Activated gamma-delta T cell treated with Interleukin-2 at 50 U/mL for 16 hours (primary cell): ENCODE measurements around the gene DISC1.

Experiments used
- DNase-seq: peaks from one replicate; pipeline ENCODE4 v3.0.0-alpha.2; 2020

The DISC1 gene

GRCh38 chr1:231674575-231674974 lies 48.0 kb downstream of the DISC1 start:
- DNase-seq: no peak

GRCh38 chr1:231676487-231676886 lies 49.9 kb downstream of the DISC1 start:
- no peak for DNase-seq

GRCh38 chr1:231677442-231677841 lies 50.9 kb downstream of the DISC1 start:
- no peak for DNase-seq

- DNase-seq: no peak
Observed at GRCh38 chr1:231678011-231678432, 51.4 kb downstream of the DISC1 start.

- DNase-seq: no peak
Observed at GRCh38 chr1:231679109-231679508, 52.5 kb downstream of the DISC1 start.

GRCh38 chr1:231681006-231681405 lies 54.4 kb downstream of the DISC1 start:
- no peak for DNase-seq

- no peak for DNase-seq
Observed at GRCh38 chr1:231682779-231683178, 56.2 kb downstream of the DISC1 start.

GRCh38 chr1:231683439-231684165 lies 57.0 kb downstream of the DISC1 start:
- DNase-seq: no peak

GRCh38 chr1:231684356-231685244 lies 58.0 kb downstream of the DISC1 start:
- DNase-seq: no peak

GRCh38 chr1:231686384-231686783 lies 59.8 kb downstream of the DISC1 start:
- no peak for DNase-seq

- DNase-seq: no peak
Observed at GRCh38 chr1:231688989-231689388, 62.4 kb downstream of the DISC1 start.

- DNase-seq: no peak
Observed at GRCh38 chr1:231690059-231690458, 63.5 kb downstream of the DISC1 start.

GRCh38 chr1:231691618-231692259 lies 65.1 kb downstream of the DISC1 start:
- no peak for DNase-seq

- DNase-seq: no peak
Observed at GRCh38 chr1:231693361-231694074, 66.9 kb downstream of the DISC1 start.

- no peak for DNase-seq
Observed at GRCh38 chr1:231694075-231694431, 67.5 kb downstream of the DISC1 start.

GRCh38 chr1:231694465-231695077 lies 68.0 kb downstream of the DISC1 start:
- no peak for DNase-seq

- no peak for DNase-seq
Observed at GRCh38 chr1:231695439-231696255, 69.1 kb downstream of the DISC1 start.

- no peak for DNase-seq
Observed at GRCh38 chr1:231699784-231700183, 73.2 kb downstream of the DISC1 start.

GRCh38 chr1:231701306-231701705 lies 74.7 kb downstream of the DISC1 start:
- no peak for DNase-seq

- DNase-seq: no peak
Observed at GRCh38 chr1:231702331-231702730, 75.7 kb downstream of the DISC1 start.

- no peak for DNase-seq
Observed at GRCh38 chr1:231702804-231703203, 76.2 kb downstream of the DISC1 start.
